ENCODE measurements around the gene RPP38.
A peak's percentile ranks its signal among the peaks of the same experiment; 100 is the strongest.

The RPP38 gene, protein sequence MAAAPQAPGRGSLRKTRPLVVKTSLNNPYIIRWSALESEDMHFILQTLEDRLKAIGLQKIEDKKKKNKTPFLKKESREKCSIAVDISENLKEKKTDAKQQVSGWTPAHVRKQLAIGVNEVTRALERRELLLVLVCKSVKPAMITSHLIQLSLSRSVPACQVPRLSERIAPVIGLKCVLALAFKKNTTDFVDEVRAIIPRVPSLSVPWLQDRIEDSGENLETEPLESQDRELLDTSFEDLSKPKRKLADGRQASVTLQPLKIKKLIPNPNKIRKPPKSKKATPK

DNA sequence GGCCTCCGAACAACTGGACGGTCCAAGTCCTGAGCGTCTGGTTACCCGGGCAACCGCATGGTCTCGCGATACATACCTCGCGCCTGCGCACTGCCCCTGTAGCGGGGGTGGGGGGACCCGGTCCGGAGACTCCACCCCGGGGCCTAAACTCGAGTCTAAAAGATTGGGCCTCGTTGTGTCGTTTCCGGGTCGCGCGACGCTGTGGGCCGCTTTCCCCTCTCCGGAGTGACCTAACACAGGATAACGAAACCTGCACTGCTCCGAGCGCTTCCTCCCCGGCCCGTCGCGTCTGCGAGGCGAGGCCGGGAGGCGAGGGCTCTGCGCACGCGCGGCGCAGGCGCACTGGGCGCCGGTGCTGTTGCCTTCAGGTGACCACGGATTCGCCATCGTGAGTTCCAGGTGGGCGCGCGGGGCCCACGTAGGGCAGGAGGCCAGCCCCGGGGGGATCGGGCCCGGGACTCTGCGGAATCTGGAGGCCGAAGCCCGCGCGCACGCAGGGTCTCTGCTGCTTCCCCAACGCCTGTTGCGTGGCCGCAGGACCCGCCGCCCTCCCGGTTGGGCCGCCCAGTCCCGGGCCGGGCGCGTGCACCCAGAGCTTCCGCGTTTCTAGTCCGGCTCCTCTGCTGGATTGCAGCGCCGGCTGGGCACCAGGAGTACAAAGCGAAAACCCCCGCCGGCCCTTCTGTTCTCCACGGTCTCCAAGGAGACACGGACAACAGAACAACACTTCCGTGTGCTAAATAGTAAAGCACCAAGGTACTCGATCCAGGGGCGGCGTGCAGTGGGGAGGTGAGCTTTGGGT, at the start of gene RPP38:
Gene RPP38, plus strand, starts transcription at position 345 of the 802 bp plus-strand sequence. CDS start 5,960 bp downstream, outside the sequence.
- peak; percentile 98 for DNase-seq

DNA sequence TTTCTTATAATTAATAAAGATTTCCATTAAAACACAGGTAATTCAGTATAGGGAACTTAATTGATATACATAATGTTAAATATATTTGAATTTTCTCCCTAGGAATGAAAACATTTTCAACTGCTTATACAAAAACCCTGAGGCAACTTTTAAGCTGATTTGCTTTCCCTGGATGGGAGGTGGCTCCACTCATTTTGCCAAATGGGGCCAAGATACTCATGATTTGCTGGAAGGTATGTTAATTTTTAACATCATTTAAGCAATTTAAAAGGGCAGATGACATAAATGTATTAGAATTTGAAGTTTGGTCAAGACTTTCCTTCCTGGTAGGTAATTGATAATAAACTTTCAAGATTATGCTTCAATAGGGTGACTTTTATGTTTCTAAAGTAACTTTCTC, 47.6 kb upstream of the RPP38 start:
- DNase-seq: no peak

DNA sequence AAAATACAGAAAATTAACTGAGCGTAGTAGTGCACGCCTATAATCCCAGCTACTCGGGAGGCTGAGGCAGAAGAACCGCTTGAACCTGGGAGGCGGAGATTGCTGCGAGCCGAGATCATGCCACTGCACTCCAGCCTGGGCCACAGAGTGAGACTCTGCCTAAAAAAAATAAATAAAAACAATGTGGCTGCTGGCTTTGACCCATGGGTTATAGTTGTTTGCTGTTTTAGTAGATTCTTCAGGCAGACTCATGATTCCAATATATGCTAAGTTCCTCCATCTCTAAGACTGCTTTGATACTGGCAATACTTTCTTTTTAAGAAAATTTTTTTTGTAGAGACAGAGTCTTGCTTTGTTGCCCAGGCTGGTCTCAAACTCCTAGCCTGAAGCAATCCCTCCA, 45.0 kb upstream of the RPP38 start:
- DNase-seq: no peak

DNA sequence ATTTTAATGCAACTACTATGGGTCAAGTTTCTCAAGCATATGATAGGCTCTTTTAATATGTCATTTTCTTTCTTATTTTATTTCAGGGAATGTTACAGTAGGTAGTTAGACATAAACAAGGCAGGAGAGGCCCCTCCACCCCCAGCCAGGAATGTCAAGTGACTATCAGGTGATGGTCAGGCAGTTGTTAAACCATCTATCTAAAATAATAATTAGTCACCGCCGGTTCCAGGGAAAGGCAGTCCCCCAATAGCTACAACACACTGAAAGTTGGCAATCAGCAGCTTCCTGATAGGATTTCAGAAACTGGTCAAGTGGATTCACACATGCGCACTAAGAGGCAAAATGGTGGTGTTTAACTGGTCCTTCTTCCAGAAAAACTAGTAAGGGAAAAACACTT, 44.1 kb upstream of the RPP38 start:
- no peak for DNase-seq

DNA sequence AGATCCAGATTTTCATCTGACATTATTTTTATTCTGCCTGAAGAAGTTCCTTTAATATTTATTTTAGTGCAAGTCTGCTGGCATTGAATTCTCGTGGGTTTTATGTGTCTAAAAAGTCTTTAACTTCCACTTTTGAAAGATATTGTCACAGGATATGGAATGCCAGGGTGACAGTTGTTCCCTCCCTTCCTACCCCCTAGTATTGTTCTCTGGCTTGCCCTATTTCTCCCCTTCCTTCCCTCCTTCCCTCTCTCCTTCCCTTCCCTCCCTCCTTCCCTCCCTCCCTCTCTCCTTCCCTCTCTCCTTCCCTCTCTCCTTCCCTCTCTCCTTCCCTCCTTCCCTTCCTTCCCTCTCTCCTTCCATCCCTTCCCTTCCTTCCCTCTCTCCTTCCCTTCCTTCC, 38.5 kb upstream of the RPP38 start:
- no peak for DNase-seq

DNA sequence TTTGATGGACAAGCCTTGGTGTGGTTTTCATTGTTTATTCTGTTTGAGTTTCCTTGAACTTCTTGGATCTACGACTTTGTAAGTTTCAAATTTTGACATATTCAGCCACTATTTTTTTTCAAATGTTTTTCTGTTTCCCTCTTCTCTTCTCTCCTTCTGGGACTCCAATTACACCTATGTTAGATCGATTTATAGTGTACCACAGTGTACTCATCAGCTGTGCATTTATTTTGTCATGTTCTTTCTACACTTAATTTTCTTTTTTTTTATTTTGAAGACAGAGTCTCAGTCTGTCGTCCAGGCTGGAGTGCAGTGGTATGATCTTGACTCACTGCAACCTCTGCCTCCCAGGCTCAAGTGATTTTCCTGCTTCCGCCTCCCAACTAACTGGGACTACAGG, 37.2 kb upstream of the RPP38 start:
- no peak for DNase-seq

DNA sequence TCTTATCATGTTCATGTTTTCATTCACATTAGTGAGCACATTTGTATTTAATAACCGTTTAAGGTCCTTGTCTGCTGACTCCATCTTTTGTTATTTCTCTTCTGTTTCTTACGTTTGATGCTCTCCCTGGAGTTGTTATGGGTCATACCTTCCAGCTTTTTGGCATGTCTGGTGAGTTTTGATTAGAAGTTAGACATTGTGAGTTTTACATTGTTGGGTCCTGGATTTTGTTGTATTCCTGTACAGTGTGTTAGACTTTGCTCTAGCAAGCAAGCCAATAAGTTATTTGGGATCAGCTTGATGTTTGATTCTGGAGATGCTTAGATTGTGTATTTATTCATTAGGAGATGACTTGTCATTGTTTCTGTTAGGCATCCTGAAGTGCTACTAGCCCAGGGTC, 36.5 kb upstream of the RPP38 start:
- DNase-seq: no peak

DNA sequence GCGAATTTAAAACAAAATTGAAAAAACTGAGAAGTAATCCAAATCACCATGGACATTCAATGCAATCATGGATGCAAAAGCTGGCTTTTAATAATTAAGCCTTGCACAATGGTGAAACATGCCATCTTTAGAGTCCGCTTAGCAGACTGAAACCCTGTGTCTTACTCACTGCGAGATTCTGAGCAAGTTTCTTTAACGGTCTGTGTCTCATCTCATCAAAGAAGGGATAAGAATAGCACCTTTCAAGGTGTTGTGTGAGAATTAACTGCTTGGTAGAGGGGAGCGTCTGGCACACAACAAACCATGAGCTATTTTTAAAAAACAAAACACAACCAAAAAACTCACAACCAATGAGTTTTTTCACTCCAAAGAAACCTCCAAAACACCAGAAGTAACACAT, 30.0 kb upstream of the RPP38 start:
- no peak for DNase-seq

DNA sequence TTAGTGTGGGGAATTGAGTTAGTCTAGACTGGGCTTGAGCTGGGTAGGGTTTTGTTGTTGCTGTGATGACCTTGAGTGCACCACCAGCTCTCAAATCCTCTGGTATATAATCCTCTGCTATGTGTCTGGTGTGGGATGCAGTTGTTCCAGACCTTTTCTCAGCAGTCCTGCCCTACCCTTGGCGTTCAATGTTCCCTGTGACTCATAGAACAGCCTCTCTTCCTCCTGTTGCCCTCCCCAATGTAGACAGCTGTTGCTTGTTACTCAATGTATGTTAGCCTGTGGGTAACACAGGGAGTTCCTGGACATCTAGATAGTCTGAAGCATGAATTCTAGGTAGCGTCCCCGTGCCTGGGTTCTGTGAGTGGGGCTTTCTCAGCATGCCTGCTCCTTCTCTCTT, 28.4 kb upstream of the RPP38 start:
- DNase-seq: no peak

DNA sequence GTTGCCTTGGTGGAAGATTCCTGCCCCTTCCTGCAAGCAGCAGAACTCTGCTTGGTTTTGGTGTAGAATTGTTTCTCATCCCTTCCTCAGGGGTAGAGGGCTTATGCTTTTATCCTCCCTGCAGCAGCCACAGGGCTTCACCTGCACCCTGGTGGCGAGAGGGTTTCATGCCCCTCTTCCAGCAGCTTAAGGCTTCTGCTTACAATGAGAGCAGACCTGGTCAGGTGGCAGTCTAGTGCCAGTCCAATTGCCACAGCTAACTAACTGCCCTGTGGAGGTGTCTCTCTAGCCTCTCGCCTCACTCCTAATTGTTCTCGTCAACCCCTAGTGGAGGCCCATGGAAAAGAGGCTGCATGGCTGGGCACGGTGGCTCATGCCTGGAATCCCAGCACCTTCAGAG, 27.9 kb upstream of the RPP38 start:
- no peak for DNase-seq

DNA sequence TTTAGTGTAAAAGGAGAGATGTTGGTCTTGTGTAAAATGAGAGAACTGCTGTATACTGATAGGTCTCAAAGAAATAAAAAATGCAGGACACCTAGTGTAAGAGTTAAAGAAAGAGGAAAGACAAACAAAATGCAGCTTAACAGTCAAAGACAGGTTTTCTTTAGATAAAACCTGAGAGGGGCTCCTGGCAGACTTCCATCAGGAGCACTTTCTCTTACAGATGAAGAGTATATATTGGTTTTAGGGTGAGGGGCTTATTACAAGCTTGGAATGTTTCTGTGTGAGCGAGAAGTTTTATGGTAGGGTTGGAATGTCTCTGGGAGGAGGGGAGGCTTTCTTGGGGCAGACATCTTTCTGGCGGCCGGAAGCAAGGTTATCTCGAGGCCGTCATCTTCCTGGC, 24.8 kb upstream of the RPP38 start:
- DNase-seq: no peak

DNA sequence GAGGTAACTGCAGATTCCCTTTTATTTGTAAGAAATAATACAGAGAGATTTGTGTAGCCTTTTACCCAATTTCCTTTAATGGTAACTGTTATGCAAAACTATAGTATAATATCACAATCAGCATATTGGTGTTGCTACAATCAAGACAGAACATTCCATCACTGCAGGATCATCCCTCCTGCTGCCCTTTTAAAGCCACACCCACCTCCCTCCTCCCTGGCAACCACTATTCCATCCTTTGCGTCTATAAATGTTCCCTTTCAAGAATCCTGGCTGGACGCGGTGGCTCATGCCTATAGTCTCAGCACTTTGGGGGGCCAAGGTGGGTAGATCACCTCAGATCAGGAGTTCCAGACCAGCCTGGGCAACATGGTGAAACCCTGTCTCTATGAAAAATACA, 21.7 kb upstream of the RPP38 start:
- DNase-seq: no peak

DNA sequence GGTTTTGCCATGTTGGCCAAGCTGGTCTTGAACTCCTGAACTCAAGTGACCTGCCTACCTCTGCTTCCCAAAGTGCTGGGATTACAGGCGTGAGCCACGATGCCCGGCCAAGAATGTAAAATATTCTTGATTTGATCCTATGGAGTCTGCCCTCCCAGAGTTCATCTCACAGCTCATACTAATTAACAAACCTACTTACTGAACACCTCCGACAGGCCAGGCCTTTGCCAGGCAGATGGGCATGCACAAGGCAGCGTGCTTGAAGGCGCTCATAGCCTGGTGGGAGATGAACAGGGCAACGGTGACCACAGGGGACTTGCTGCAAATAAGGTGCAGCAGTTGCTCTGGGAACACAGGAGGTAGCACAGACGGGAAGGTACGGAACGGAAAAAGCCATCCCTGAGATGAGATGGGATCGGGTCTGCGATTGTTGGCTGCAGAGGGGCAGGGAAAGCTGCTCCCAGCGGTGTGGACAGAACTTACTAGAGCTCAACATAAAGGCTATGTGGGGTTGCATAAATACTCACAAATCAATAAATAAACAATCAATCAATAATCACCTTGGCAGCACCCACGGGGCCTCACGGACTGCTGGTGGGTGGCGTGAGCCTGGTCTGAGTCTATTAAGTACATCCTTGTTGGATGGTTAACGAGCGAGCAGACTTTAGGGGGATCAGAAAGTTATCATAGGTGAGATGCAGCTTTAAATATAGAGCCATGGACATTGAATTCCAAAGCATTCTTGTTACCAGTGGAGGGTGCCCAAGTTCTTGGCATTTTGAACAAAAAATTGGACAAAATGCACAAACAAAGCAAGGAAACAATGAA, 13.3 kb upstream of the RPP38 start:
- no peak for DNase-seq

DNA sequence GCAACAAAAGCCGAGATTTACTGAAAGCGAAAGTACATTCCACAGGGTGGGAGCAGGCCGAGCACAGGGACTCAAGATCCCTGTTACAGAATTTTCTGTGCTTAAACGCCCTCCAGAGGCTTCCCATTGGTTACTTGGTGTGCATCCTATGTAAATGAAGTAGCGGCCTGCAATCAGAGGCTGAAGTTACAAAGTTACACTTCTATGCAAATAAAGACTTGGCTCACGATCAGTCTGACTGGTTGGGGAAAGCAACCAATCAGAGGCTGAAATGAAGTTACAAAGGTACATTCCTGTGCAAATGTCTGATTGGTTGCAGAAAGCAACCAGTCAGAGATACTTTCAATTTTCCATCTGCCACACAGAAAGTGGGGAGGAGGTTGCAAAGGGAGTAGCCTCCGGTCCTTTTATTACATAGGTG, 12.6 kb upstream of the RPP38 start:
- peak; percentile 59 for DNase-seq

DNA sequence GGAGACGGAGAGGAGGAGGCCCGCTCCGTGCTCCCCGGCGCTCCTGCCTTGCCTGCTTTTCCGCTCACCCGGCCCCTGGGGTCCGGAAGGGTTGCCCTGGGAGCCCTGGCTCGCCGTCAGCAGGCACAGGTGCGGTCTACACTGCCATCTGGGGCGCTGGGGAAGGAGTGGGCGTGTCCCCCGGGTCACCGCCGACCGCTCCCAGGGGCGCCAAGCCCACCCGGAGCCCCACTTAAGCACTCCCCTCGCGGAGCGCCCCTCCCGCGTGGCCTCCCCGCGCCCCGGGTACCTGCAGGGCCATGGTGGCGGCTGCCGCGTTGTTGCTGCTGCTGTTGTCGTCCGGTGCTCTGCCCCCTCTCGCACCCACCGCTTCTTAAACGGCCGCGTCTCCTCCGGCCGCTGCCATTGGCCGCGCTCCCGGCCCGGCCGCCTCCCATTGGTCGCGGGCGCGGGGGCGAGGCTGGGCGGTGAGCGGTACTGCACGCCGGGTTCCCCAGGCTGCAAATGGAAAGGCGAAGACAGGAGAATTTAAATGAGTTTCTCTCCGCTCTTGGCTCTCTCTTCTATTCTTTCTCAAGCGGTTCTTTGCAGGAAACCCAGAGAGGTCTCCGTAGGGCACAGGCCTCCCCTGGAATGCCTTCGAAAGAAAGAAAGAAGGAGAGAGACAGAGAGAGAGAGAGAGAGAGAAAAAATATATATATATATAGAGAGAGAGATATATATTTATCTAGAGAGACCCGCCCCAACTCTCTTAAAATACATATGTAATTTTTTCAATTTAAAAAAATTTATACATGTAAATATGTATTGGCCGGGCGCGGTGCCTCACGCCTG, 8.5 kb upstream of the RPP38 start, which contains the start of gene ACBD7:
Gene ACBD7, minus strand, starts transcription at position 349 of the 834 bp plus-strand sequence. Its CDS starts 48 bp downstream, at position 301.
- DNase-seq: peak; percentile 82

DNA sequence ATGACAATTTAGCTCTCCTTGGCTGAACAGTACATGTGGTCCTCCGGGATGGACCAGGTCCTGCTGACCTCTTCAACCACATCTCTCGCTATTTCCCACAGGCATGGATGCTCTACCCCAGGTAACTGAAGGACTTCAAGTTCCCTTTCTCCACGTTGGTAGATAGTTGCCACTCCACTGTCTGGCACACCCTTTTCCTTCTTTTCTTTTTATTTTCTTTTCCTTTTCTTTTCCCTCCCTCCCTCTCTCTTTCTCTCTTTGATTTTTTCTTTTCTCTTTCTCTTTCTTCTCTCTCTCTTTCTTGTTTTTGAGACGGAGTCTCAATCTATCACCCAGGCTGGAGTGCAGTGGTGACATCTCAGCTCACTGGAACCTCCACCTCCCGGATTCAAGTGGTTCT, 5.7 kb upstream of the RPP38 start:
- no peak for DNase-seq

DNA sequence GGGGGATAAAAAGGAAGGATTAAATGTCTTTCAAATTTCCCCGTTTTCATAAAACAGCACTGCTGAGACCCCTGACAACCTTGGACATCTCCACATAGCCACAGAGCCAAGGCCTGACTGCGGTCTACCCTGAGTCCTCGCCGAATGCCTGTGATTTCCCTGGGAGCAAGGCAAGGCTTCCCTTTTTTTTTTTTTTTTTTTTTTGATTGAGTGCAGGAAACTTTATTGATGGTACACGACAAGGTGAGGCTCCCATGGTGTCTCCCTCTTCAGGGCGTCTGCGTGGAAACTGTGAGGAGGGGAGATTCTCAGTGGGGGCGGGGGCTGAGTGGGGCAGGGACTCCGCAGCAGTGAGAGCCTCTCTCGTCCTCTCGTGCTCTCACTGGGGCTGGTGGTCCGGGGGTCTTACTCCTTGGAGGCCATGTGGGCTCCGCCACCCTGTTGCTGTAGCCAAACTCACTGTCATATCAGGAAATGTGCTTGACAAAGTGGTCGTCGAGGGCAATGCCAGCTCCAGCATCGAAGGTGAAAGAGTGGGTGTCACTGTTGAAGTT, 4.2 kb upstream of the RPP38 start:
- DNase-seq: no peak

DNA sequence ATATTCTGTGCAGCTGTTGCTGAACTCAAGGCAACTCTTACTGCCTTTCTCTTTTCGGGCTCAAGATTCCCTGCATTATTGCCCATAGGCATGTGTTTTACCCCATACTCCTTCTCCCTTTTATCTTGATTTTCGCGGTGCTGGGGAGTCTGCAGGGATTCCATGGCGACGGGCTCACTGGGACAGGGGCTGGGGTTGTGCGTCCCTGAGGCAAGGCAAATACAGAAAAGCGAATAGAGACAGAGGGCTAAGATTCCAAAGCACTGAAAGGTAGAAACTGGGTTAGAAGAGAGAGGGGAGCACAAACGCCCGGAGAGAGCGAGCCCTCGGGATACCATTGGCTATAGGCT, 519 bp upstream of the RPP38 start:
- DNase-seq: no peak

DNA sequence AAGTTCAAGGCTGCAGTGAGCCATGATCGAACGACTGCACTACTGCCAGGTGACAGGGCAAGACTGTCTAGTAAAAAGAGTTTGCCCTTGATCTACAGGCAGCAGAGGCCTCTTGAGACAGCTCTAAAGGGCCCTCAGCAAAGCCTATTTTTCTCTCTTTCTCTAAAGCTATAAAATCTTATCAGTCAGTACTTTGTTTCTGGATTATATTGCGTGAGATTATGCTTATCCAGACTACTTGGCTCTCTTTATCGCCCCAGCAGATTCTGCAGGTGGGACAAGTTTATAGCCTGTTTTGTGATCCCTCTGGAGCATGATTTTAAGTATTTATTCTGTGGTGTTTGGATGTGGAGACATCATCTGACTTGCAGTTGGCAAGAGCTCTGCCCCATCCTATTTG, 2.7 kb downstream of the RPP38 start:
- no peak for DNase-seq

DNA sequence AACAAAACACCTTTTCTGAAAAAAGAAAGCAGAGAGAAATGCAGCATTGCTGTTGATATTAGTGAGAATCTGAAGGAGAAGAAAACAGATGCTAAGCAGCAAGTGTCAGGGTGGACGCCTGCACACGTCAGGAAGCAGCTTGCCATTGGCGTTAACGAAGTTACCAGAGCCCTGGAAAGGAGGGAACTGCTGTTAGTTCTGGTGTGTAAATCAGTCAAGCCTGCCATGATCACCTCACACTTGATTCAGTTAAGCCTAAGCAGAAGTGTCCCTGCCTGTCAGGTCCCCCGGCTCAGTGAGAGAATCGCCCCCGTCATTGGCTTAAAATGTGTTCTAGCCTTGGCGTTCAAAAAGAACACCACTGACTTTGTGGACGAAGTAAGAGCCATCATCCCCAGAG, 6.4 kb downstream of the RPP38 start:
- no peak for DNase-seq

DNA sequence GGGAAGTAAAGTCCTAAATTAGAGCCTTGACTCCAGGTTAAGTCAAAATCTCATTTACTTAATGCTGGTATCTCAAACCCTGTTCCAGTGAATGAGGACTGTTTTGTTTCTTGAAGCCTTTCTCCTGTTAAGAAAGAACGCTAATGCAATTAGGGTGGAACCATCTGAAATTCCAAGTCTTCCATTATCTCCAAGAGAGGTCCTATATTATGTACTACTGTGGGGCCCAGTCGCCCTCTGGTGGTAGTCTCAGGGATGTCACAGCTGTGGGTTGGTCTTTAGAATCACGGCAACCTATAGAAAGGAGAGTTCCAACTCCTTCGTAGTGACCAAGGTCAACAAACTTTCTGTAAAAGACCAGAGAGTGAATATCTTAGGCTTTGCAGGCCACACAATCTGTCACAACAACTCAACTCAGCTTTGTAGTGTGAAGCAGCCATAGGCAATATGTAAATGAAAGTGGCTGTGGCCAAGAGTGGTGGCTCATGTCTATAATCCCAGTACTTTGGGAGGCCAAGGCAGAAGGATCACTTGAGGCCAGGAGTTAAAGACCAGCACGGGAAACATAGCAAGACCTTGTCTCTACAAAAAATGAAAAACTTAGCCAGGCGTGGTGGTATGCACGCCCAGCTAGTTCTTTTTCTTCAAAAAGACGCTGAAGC, 9.3 kb downstream of the RPP38 start:
- peak; percentile 70 for DNase-seq

DNA sequence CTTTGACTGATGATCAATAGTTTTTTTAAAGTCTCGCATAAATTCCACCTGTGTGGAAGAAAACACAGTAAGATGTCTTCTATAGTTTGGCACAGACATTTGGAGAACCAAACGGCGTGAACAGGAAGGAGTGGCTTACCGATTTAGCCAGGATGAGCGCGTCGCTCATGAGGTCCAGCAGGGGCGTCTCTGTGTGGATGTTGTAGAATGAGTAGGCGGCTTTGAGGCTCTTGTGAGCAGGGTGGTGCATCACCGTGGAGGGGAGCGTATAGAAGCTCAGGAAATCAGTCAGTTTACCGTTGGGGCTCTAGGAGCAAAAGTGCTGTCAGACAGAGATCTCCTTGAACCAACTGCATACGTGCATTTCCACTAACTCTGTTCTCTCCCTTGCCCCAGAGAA, 15.5 kb downstream of the RPP38 start:
- DNase-seq: no peak

Data from left hindlimb (tissue), 1 donor.